HTERT RPE-1 (cell line): ENCODE data around the gene FKBP10.

Experiments
- in situ Hi-C: fragments of 300-500 bp; cut with MboI; formaldehyde crosslinking; loops from 4 replicates; pipeline ENCODE4 v1.14.3; 2020; ENCODE audit warnings: low sequenced_read_pairs

The FKBP10 gene

DNA sequence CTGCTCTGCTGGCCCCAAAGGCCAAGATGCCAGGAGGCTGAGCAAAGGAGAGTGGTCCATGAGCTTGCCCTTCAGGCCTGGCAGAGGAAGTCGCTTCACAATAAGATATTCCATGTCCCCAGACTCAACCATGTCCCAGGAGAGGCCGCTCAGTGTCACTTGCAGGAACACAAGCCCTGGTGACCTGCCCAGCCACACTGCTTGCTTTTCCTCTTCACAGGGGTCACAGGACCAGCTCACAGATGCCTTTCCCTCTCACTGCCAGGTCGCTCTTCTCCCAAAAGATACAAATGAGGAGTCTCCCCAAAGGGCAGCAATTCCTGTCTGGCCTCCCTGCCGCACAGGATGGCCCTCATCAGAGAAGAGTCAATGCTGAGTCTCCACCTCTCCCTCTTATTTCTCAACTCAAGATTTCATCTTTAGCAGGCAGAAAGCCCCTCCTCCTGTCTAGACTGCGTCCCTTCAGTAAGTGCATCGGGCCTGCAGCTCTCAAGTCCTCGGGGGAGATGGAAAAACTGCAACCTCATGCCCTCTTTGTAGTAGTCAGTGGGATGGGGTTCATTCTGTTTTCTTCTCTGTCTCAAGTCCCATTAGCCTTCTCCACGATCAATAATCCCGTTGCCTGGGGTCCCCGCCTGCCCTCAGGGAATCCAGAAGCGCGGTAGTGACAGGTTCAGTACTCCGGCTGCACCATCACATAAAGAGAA is 31.2 kb upstream of the FKBP10 start:
- in situ Hi-C loops, result no loop called here

- in situ Hi-C loops, result no loop called here
These were observed 30.7 kb upstream of the FKBP10 start for GRCh38 chr17:41782142-41782541.

DNA sequence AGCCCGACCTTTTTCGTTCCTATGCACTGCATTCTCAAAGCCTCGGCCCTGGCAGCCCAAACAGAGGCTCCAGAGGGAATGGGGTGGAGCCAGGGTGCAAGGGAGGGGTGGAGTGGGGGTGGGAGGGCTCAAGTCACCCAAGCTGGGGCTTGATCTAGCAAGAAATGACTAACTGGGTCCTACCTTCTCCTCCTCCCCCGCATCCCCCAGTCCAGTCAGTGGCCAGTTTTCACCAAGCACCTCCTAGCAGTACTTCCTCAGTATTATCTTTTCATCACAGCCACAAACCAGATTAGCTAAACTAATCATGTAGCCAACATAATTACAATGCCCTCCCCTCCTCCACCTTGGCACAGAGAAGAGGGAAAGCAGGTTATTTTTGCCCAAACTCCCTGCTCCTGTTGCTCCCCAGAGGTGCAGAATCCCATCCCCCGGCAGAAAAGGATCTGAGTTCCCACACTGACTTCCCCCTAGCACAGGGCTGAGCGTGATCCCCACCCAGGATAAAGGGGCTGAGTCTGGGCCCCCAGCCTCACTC is 28.5 kb upstream of the FKBP10 start:
- in situ Hi-C loops, result no loop called here

GRCh38 chr17:41785091-41785858 is 27.5 kb upstream of the FKBP10 start:
- in situ Hi-C loops, result no loop called here

DNA sequence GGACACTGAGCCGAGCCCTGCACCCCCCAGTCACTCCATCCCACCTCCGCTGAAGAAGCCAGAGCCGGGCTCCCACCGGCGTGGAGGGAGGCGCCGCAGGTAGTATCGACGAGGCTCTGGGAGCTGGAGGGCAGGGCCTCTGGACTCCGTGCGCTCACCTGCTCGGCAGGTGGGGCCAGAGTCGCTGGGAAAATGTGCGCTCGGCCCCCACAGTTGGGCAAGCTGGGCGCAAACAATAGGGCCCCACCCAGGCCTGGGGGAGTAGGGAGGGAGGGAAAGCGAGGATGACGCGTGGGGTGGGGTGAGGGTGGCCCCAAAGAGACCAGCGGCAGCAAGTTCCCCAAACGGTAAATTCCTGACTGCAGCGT is 27.0 kb upstream of the FKBP10 start:
- in situ Hi-C loops, result no loop called here

GRCh38 chr17:41786227-41787020 is 26.4 kb upstream of the FKBP10 start, which contains the start of gene JUP:
JUP (minus strand) TSS chr17:41786711; CDS start chr17:41771854, 14,857 bp downstream.
- in situ Hi-C loops, result no loop called here

- in situ Hi-C loops, result no loop called here
These were observed 25.8 kb upstream of the FKBP10 start for GRCh38 chr17:41787021-41787418.

GRCh38 chr17:41792845-41793783 is 19.7 kb upstream of the FKBP10 start:
- in situ Hi-C loops, result no loop called here

DNA sequence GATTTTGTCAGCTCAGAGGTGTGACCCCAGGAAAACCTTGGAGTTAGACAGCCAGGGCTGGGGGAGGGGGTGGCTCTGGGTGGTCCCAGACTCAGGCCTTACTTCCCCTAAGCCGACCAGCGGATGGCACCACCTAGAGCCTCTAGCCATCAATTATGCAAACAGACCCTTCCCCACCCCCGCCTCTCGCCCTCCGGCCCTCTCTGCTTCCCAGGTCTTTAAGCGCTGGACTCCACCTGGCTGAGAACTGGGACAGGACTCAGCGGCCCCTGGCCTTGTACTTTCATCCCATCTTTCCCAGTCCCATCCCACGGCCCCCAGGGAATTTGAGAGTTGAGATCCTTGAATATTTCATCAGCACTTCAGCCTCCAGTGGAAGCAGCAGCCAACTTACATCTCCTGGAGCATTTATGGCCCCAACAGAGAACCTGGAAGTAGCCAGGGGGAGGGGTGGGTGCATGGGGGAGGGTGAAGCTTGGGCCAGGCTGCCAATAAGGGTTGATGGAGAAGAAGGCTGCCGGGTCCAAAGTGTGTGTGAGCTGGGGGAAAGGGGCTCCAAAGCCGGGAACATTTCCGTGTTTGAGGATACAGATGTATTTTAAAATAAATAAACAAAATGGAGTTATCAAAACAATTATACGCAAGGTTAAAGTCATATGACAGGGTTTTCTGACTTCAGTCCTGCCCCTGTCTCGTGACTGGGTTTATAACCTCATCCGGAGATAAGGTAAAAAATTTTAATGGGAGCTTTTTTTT is 18.8 kb upstream of the FKBP10 start:
- in situ Hi-C loops, result no loop called here

- in situ Hi-C loops, result no loop called here
These were observed 18.2 kb upstream of the FKBP10 start for GRCh38 chr17:41794540-41794975.

GRCh38 chr17:41796121-41796895 is 16.5 kb upstream of the FKBP10 start:
- in situ Hi-C loops, result no loop called here

- in situ Hi-C loops, result no loop called here
These were observed 15.4 kb upstream of the FKBP10 start for GRCh38 chr17:41797377-41797776.

GRCh38 chr17:41799366-41799765 is 13.4 kb upstream of the FKBP10 start:
- in situ Hi-C loops, result no loop called here

DNA sequence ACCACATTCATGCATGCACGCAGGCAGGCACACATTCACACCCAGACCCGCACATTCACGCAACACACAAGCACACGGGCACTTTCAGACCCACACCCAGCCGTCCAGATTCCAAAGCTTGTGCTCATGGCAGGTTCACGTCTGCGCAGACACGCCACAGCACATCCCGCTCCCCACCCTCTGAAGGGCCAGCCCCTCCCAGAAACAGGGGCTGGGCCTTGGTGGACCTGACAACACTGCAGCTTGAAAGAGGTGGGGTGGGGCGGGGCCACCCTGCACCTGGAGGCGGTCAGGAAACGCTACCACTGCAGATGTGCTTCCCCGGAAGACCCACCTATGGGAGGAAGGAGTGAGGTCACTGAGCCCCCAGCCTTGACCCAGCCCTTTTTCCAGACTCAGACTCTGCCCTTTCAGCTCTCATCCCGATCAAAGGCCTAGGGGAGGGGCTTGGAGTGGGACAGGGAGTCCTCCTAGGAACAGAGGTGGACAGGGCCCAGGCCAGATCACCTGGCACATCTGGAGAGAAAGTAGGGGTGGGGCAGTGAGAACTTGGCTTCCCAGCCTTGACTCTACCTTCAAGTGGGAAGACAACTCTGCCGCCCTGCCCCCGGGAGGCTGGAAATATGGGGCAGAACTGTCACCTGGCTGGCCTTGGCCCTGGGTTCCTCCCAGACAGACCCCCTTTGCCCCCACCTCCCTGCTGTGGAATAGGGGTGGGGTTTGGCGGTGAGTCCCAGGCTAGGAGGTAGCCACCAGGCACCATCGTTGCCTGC is 12.0 kb upstream of the FKBP10 start:
- in situ Hi-C loops, result no loop called here

GRCh38 chr17:41801374-41802271 is 11.2 kb upstream of the FKBP10 start:
- in situ Hi-C loops, result no loop called here

- in situ Hi-C loops, result no loop called here
These were observed 9.5 kb upstream of the FKBP10 start for GRCh38 chr17:41803049-41804020.
